ENCODE results near the gene HPF1. TPM values are rescaled to one million over a fixed set of nuclear protein-coding genes. Genes with fewer than 3 reads are reported as not detected.
A peak's percentile ranks its signal among the peaks of the same experiment; 100 is the strongest.

HPF1 gene
- total RNA-seq, 6 experiments from 2014 or later: 6.9 to 27.0 (median 10.1) TPM

DNA sequence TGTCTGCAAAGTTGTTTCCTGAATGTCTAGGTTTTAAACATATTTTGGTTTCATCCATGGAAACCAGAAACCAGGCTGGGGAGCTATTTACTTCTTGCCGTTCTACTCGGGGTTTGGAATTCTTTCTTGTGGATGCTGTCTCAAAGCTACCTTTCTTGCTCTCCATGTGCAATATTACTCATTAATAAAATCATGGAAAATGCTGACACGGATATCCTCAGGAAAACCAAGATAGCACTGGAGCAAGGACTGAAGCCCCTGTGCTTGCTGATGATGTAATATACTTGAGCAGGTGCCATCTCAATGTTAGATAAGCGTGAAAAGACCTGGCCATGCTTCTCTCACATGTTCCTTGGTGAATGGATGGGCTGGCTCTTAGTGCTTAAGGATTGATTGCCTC is 41.5 kb upstream of the HPF1 start:
- intact Hi-C loops (cut with DNase I): no loop called here
- H3K27ac ChIP-seq: no peak overlapping the region
- TF ChIP-seq POLR2A (IDR thresholded peaks at IDR 0.05) (no peak), CTCF (IDR thresholded peaks at IDR 0.05) (no peak)
- H3K9me3 ChIP-seq: no peaks in the 10 kb centered on the region
- H3K36me3 ChIP-seq: no peaks in the 10 kb centered on the region
- no peak overlapping the region for H3K4me3 ChIP-seq
- WGBS (ENCODE audit: insufficient coverage, low coverage, low lambda C conversion rate, missing lambda C conversion rate): 72% methylated on average over 4 of the region's 4 CpGs
- no peaks in the 10 kb centered on the region for H3K4me1 ChIP-seq
- no peaks in the 10 kb centered on the region for H3K27me3 ChIP-seq
- no peak for DNase-seq
- ATAC-seq: no peak

DNA sequence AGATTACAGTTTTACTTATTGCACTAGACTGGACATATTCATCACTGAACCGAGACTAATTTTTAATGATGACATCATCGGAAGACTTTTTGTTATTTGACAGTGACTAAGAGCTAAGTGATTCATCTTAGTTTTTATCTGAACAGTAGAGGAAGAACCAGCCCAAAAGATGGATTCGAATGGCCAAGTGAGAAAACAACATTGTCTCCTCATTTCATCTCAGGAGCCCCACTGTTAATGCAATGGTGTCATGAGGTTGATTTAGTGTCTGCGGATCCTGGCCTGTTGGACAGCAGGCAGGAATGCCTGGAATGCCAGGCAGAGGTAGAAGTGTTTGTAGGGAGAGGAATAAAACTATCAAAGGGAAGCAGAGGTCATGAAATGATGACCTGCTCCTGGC is 37.8 kb upstream of the HPF1 start:
- Histone ChIP-seq H3K36me3 (no peaks in the 10 kb centered on the region), H3K27me3 (no peaks in the 10 kb centered on the region), H3K4me1 (no peaks in the 10 kb centered on the region), H3K9me3 (no peaks in the 10 kb centered on the region), H3K27ac (no peak overlapping the region), H3K4me3 (no peak overlapping the region)
- DNase-seq (no peak), ATAC-seq (no peak)
- TF ChIP-seq POLR2A (IDR thresholded peaks at IDR 0.05): no peak
- no peak for TF ChIP-seq CTCF (IDR thresholded peaks at IDR 0.05)
- intact Hi-C loops (cut with DNase I): no loop called here
- WGBS (ENCODE audit: insufficient coverage, low coverage, low lambda C conversion rate, missing lambda C conversion rate): 47% methylated on average over 4 of the region's 4 CpGs

DNA sequence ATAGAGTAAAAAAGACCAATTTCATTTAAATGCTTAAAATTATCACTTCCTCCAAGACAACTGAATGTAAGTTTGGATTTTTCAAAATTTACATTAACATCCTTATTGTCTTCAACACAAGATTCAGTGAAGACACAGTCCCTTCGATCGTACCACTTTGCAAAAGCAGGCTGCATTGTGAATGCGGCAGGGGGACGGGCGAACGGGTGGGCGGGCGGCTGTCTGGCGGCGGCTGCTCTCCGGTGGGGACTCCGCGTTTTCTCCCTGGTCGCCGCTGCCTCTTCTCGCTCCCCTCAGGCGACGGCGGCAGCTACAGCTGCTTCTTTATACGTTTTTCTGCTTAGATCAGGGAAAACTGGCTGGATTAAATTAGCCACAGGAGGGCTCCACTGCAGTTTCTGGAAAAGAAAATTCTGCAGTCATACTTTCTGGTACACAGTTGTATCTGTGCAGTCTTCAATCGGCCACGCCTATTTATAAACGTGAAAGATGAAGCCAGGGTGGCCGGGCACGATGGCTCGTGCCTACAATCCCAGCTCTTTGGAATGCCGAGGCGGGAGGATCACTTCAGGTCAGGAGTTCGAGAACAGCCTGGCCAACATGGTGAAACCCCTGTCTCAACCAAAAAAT is 33.9 kb upstream of the HPF1 start:
- DNase-seq: peak in 2 of 3 donors; percentile 51
- intact Hi-C loops (cut with DNase I): no loop called here
- Histone ChIP-seq H3K27ac (no peak overlapping the region), H3K9me3 (no peaks in the 10 kb centered on the region), H3K4me1 (no peaks in the 10 kb centered on the region), H3K36me3 (no peaks in the 10 kb centered on the region), H3K27me3 (no peaks in the 10 kb centered on the region), H3K4me3 (peak overlapping the region; percentile 10 to 48 (median 36))
- TF ChIP-seq POLR2A (IDR thresholded peaks at IDR 0.05): no peak
- peak; percentile 40 to 68 (median 60) for TF ChIP-seq CTCF (IDR thresholded peaks at IDR 0.05)
- WGBS (ENCODE audit: insufficient coverage, low coverage, low lambda C conversion rate, missing lambda C conversion rate): 3% methylated on average over 23 of the region's 29 CpGs
- peak; percentile 91 to 97 (median 93) for ATAC-seq

GRCh38 chr4:169791062-169791461 is 33.3 kb upstream of the HPF1 start:
- H3K36me3 ChIP-seq: no peaks in the 10 kb centered on the region
- DNase-seq (no peak), ATAC-seq (peak; percentile 40 to 62 (median 46))
- WGBS (ENCODE audit: insufficient coverage, low coverage, low lambda C conversion rate, missing lambda C conversion rate): 33% methylated on average over 2 of the region's 2 CpGs
- no peak overlapping the region for H3K27ac ChIP-seq
- no peak for TF ChIP-seq POLR2A (IDR thresholded peaks at IDR 0.05)
- no peak for TF ChIP-seq CTCF (IDR thresholded peaks at IDR 0.05)
- no peaks in the 10 kb centered on the region for H3K4me1 ChIP-seq
- H3K9me3 ChIP-seq: no peaks in the 10 kb centered on the region
- intact Hi-C loops (cut with DNase I): no loop called here
- H3K4me3 ChIP-seq: peak overlapping the region in 1 of 3 donors; percentile 48
- no peaks in the 10 kb centered on the region for H3K27me3 ChIP-seq
